ENCODE data around the gene FCGR3A. TPM values are rescaled to one million over a fixed set of nuclear protein-coding genes. Genes with fewer than 3 reads are reported as not detected.

FCGR3A gene
- total RNA-seq, 1 experiment from 2014 or later: not detected

GRCh38 chr1:161495490-161495889 lies 54.1 kb downstream of the FCGR3A start:
- in situ Hi-C loops (cut with HindIII; ENCODE audit: low pct_unique_long_range_greater_than_20kb, low sequenced_read_pairs): no loop called here
- no peak for DNase-seq (ENCODE audit: low read depth, low spot score)

- in situ Hi-C loops (cut with HindIII; ENCODE audit: low pct_unique_long_range_greater_than_20kb, low sequenced_read_pairs): no loop called here
These were observed 55.4 kb downstream of the FCGR3A start for GRCh38 chr1:161494091-161494735.

GRCh38 chr1:161492827-161493226 lies 56.8 kb downstream of the FCGR3A start:
- in situ Hi-C loops (cut with HindIII; ENCODE audit: low pct_unique_long_range_greater_than_20kb, low sequenced_read_pairs): no loop called here
- DNase-seq (ENCODE audit: low read depth, low spot score): peak; percentile 99

More at GRCh38 chr1:161494091-161494735, 55.4 kb downstream of the FCGR3A start:
- DNase-seq (ENCODE audit: low read depth, low spot score): no peak

Other genes starting within 250 kb of the FCGR3A start
- gene MPZ, start 239.8 kb downstream of the FCGR3A start, total RNA-seq (2014; rRNA removed; shearing (Covaris generic)): 3.4 and 3.6 TPM in 2 replicates
- gene SDHC, start 235.4 kb downstream of the FCGR3A start, total RNA-seq (2014; rRNA removed; shearing (Covaris generic)): 36.6 and 53.0 TPM in 2 replicates
- gene CFAP126, start 181.9 kb downstream of the FCGR3A start, total RNA-seq (2014; rRNA removed; shearing (Covaris generic)): not detected in 2 replicates
- 57.4 and 59.7 TPM in 2 replicates for gene FCGR2A, start 44.4 kb downstream of the FCGR3A start, total RNA-seq (2014; rRNA removed; shearing (Covaris generic))
- gene HSPA6, start 25.3 kb downstream of the FCGR3A start, total RNA-seq (2014; rRNA removed; shearing (Covaris generic)): 4.2 and 4.8 TPM in 2 replicates
- not detected in 2 replicates for gene FCGR3B, start 81.4 kb upstream of the FCGR3A start, total RNA-seq (2014; rRNA removed; shearing (Covaris generic))
- 1.1 and 1.3 TPM in 2 replicates for gene FCGR2B, start 113.3 kb upstream of the FCGR3A start, total RNA-seq (2014; rRNA removed; shearing (Covaris generic))
- 359 and 397 TPM in 2 replicates for gene FCRLA, start 157.4 kb upstream of the FCGR3A start, total RNA-seq (2014; rRNA removed; shearing (Covaris generic))
- 6.0 and 7.3 TPM in 2 replicates for gene FCRLB, start 171.7 kb upstream of the FCGR3A start, total RNA-seq (2014; rRNA removed; shearing (Covaris generic))
- 38.7 and 40.7 TPM in 2 replicates for gene DUSP12, start 200.0 kb upstream of the FCGR3A start, total RNA-seq (2014; rRNA removed; shearing (Covaris generic))
- gene ATF6, start 216.5 kb upstream of the FCGR3A start, total RNA-seq (2014; rRNA removed; shearing (Covaris generic)): 35.2 and 38.8 TPM in 2 replicates

Data from SK-MEL-5 (cell line).